Right kidney (tissue), 1 donor: ENCODE data around the gene GNG8.
A peak's percentile ranks its signal among the peaks of the same experiment; 100 is the strongest.

Source experiments
- DNase-seq: peaks from one replicate; pipeline ENCODE4 v3.0.0-alpha.2; 2016

The GNG8 gene

GRCh38 chr19:46620267-46620666 is 15.7 kb downstream of the GNG8 start:
- no peak for DNase-seq

- DNase-seq: no peak
These were observed 17.3 kb downstream of the GNG8 start for GRCh38 chr19:46618670-46619231.

- DNase-seq: no peak
These were observed 18.4 kb downstream of the GNG8 start for GRCh38 chr19:46617601-46618000.

GRCh38 chr19:46616631-46617322 is 19.2 kb downstream of the GNG8 start:
- DNase-seq: no peak

GRCh38 chr19:46615966-46616365 is 20.0 kb downstream of the GNG8 start:
- no peak for DNase-seq

GRCh38 chr19:46614114-46614722 is 21.8 kb downstream of the GNG8 start:
- peak; percentile 71 for DNase-seq

GRCh38 chr19:46613525-46613924 is 22.5 kb downstream of the GNG8 start:
- DNase-seq: no peak

GRCh38 chr19:46611776-46612175 is 24.2 kb downstream of the GNG8 start:
- no peak for DNase-seq

GRCh38 chr19:46610851-46611770 is 24.9 kb downstream of the GNG8 start:
- no peak for DNase-seq

- DNase-seq: no peak
These were observed 25.6 kb downstream of the GNG8 start for GRCh38 chr19:46610413-46610775.

GRCh38 chr19:46609511-46610412 is 26.2 kb downstream of the GNG8 start:
- no peak for DNase-seq

- DNase-seq: no peak
These were observed 27.2 kb downstream of the GNG8 start for GRCh38 chr19:46608581-46609345.

- no peak for DNase-seq
These were observed 27.8 kb downstream of the GNG8 start for GRCh38 chr19:46608178-46608577.

- DNase-seq: no peak
These were observed 28.6 kb downstream of the GNG8 start for GRCh38 chr19:46607448-46607841.

- DNase-seq: no peak
These were observed 29.1 kb downstream of the GNG8 start for GRCh38 chr19:46606681-46607447.

GRCh38 chr19:46606019-46606418 is 30.0 kb downstream of the GNG8 start:
- DNase-seq: no peak

- DNase-seq: no peak
These were observed 30.6 kb downstream of the GNG8 start for GRCh38 chr19:46605356-46605821.

GRCh38 chr19:46604781-46605355 is 31.1 kb downstream of the GNG8 start:
- no peak for DNase-seq

GRCh38 chr19:46603752-46604231 is 32.2 kb downstream of the GNG8 start:
- DNase-seq: no peak
